LNCaP clone FGC (cell line): ENCODE results near the gene VGLL1.

Experiments used
- DNase-seq: peaks from one replicate; pipeline ENCODE4 v3.0.0-alpha.2; 2011; ENCODE audit warnings: low read depth
- H3K4me3 ChIP-seq: 2 replicates; pipeline ENCODE4 v1.5.1; 2011; ENCODE audit warnings: mild to moderate bottlenecking, low read depth, low read length, control low read depth
- TF ChIP-seq, protein P1 (sequence below): IDR thresholded peaks from 2 replicates; pipeline ENCODE4 v1.5.1; 2012; ENCODE audit warnings: mild to moderate bottlenecking; ENCODE audit not compliant: control insufficient read depth, insufficient read depth; ENCODE audit errors: extremely low read depth

The VGLL1 gene

DNA sequence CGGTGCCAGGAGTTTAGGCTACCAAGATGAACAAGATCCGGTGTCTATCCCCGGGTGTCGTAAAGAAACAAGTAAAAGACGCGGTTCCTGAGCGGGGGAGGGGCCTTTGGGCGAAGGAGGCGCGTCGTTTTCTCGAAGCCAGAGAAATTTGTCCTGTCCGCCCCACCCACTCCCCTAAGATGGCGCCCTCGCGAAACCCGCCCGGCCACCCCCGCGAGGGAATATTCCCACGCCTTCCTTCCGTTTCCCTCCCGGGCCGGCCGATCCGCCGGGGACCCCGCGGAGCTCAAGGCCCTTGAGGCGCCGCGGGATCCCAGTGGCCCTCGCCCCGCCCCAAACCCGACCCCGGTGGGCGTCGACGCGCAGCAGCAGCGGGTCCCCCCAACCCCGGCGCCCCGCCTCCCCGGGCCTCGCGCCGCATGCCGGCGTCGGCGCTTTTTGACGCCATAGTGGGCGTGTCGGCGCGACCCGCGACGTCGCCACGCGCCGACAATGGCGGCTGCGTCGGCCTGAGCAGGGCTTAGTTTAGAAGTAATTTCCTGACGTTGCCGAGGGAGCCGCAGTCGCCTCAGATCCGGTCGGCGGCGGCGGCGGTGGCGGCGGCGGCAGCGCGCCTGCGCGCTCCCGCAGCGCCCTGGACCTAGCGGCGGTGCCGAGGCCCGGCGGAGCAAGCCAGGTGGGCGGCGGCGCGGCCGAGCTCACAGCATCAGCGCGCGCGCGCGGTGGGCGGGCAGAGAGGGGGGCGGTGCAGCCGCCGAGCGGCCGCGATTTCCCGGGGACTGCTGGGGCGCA is 35.1 kb upstream of the VGLL1 start:
- peak; percentile 65 for DNase-seq
- peak overlapping the region; percentile 75 for H3K4me3 ChIP-seq
- TF ChIP-seq, protein P1, sequence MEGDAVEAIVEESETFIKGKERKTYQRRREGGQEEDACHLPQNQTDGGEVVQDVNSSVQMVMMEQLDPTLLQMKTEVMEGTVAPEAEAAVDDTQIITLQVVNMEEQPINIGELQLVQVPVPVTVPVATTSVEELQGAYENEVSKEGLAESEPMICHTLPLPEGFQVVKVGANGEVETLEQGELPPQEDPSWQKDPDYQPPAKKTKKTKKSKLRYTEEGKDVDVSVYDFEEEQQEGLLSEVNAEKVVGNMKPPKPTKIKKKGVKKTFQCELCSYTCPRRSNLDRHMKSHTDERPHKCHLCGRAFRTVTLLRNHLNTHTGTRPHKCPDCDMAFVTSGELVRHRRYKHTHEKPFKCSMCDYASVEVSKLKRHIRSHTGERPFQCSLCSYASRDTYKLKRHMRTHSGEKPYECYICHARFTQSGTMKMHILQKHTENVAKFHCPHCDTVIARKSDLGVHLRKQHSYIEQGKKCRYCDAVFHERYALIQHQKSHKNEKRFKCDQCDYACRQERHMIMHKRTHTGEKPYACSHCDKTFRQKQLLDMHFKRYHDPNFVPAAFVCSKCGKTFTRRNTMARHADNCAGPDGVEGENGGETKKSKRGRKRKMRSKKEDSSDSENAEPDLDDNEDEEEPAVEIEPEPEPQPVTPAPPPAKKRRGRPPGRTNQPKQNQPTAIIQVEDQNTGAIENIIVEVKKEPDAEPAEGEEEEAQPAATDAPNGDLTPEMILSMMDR: no peak

DNA sequence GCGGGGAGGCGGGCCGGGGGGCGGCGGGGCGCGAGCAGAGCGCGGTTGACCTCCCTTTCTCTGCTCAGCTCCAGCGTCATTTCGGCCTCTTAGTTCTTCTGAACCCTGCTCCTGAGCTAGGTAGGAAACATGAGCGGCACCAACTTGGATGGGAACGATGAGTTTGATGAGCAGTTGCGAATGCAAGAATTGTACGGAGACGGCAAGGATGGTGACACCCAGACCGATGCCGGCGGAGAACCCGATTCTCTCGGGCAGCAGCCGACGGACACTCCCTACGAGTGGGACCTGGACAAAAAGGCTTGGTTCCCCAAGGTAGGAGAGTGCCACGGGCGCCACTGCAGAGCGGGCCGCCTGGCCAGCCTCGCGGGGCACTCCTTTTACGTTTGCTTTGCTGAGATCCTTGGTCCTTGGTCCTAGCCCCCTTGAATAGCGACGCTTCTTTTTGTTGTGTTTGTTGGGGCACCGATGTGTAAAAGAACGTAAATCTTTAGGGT is 34.4 kb upstream of the VGLL1 start, which contains the start of gene HTATSF1:
Gene HTATSF1 (plus strand): TSS at position 37 of the 497 bp plus-strand sequence. CDS start 93 bp downstream, at position 130.
- no peak for DNase-seq
- TF ChIP-seq, protein P1: no peak
- H3K4me3 ChIP-seq: peak within 1 kb of the TSS; percentile 75

DNA sequence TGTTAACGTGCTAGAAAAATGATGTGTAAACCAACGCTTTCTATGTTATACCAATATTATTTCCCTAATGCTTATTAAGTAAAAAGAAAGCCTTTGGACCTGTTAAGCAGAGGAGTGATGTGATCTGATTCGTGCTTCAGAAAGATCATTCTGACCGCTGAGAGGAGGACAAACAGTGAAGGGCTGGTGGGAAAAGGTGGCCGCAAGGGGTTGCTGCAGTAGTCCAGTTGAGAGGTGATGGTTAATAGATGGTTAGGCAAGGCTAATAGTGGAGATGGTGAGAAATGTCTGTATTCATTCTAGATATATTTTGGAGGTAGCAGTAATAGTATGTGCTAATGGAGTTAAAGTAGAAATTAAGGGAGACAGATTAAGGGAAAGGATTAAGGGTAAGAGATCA is 12.9 kb upstream of the VGLL1 start:
- H3K4me3 ChIP-seq: no peak overlapping the region
- TF ChIP-seq, protein P1: no peak
- DNase-seq: no peak

DNA sequence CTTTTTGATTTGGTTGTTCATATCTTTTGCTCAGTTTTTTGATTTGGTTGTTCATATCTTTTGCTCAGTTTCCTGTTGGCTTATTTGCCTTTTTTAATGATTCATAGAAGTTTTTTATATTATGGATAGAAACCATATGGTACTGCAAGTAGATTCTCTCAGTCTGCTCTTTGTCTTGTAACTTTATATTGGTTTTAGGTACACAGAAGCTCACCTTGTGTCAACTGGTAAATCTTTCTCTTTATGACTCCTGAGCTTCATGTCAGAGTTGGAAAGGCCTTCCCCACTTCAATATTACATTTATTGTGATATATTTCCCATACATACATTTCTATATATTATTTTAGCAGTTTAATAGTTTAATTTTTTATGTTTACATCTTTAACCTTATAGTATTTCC is 8.2 kb upstream of the VGLL1 start:
- DNase-seq: no peak
- H3K4me3 ChIP-seq: no peak overlapping the region
- TF ChIP-seq, protein P1: no peak

DNA sequence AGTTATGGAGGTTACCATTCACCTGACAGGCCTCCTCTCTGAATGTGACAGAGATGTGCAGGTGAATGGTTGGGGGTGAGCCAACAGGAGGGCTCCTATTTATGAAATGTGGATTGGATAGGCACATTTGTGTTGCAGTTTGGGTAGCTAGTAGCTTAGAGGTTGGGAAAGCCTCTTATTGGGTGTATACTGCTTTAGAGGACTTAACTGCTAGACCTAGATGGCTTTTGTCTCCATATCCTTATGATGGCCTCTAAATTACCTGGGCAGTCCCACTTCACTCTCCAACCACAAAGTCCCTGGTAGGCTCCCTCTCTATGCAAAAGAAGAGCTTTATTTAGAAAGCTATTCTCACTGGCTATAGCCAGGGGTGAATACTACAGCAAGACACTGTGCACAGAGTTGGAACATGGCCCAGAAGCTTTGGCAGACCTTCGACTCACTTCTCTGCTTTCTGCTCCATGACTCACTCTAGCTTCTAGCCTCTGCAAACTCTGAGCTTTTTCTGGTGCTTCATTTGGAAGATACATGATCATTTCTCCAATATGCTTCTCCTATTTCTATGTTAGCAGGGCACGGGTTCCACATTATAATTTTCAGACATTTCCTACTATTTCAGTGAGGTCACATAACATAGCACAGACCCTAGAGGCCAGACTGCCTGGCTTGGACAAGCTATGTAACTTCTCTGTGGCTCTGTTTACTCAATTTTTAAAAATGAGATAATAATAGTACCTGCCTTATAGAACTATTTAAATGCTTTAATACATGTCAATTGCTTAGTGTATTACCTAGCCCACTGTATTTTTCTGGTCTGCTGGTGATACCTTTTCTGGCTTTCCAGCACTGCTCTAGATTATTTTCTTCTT is 6.0 kb upstream of the VGLL1 start:
- DNase-seq: peak; percentile 52
- TF ChIP-seq, protein P1: no peak
- H3K4me3 ChIP-seq: no peak overlapping the region

DNA sequence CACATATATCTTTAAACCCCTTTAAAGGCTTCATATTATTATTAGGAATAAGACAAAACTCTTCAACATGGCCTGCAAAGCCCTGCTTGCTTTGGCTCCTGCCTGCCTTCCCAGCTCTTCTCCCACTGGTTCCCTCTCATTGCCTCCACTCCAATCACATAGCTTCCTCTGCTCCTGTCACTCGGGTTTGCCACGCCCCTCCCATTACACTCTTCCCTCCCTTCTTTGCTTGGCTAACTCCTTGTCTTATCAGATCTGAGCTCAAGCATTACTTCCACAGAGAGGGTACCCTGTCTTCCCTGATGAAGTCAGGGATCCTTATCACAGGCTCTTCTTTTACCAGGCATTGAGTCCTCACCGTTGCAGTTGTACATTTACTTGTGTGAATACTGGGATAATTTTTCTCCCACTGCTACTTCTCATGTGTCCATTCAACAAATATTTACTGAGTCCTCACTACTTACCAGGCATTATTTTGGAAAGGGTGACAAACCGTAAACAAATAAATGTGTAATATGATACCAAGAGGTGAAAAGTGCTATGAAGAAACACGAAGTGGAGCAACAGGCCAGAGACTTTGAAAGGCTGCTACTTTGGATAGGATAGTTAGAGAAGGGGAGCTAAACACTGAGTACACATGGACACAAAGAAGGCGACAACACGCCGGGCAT is 3.2 kb upstream of the VGLL1 start:
- peak; percentile 17 for DNase-seq
- TF ChIP-seq, protein P1: no peak
- no peak overlapping the region for H3K4me3 ChIP-seq
